ENCODE results near the gene SMCO2. TPM values are rescaled to one million over a fixed set of nuclear protein-coding genes. Genes with fewer than 3 reads are reported as not detected.

SMCO2 gene
- total and polyA plus RNA-seq, 9 of the 15 experiments (the other 6 are each of a cell fraction or from before 2014, with no cell fraction given) = not detected

GRCh38 chr12:27523305-27523641 lies 76.7 kb downstream of the SMCO2 start:
- peaks cover 10 to 20% of the 10 kb centered on the region in 2 experiments; a peak in 4 of 5 replicates for H3K27me3 ChIP-seq (ENCODE audit: control insufficient read depth in 2 of 2, insufficient read depth in 2 of 2, low read length in 2 of 2)
- peak overlapping the region; percentile 60 to 90; a peak in 3 of 4 replicates for H3K9ac ChIP-seq (ENCODE audit: insufficient read depth in 1 of 2, low read depth in 2 of 2, low read length in 2 of 2)
- peak overlapping the region; percentile 87 for H3K4me2 ChIP-seq (ENCODE audit: insufficient read depth, low read length)
- H3K36me3 ChIP-seq (ENCODE audit: control insufficient read depth, insufficient read depth, low read length) = no peaks in the 10 kb centered on the region
- POLR2A ChIA-PET = interaction anchor here (0.7 to 1.4 kb wide), 3 partner anchors 8 to 110 kb away, joined by 3 read pairs; no protein-coding TSS in a partner anchor
- H3K9me1 ChIP-seq (ENCODE audit: control insufficient read depth, insufficient read depth, low read length) = no peaks in the 10 kb centered on the region
- no peaks in the 10 kb centered on the region for H3K79me2 ChIP-seq (ENCODE audit: control insufficient read depth, insufficient read depth, low read length)
- TF ChIP-seq LCOR (CRISPR knock-in tag; IDR thresholded peaks at IDR 0.05) (peak; percentile 40; the same call in 1 of the 2 replicates), TCF7 (IDR thresholded peaks at IDR 0.05; ENCODE audit: borderline replicate concordance) (no peak), ID3 (CRISPR knock-in tag; IDR thresholded peaks at IDR 0.05) (no peak), ID3 (tag; IDR thresholded peaks at IDR 0.05) (0 out of 2 replicates have a peak, but pooled peaks have one; percentile 29), L3MBTL2 (IDR thresholded peaks at IDR 0.05) (peak; percentile 71; the same call in 1 of the 2 replicates), ZNF175 (CRISPR knock-in tag; IDR thresholded peaks at IDR 0.05; ENCODE audit: low read depth) (no peak), DEAF1 (CRISPR knock-in tag; IDR thresholded peaks at IDR 0.05) (no peak), E2F6 (IDR thresholded peaks at IDR 0.05; ENCODE audit: borderline replicate concordance in 1 of 2, extremely low read depth in 1 of 2, insufficient read depth in 1 of 2, insufficient read length in 1 of 2, low read depth in 1 of 2, low read length in 1 of 2, poor library complexity in 1 of 2, severe bottlenecking in 1 of 2) (peak in 1 of 2 experiments; percentile 7), HDAC3 (IDR thresholded peaks at IDR 0.05; ENCODE audit: borderline replicate concordance, partially characterized antibody) (no peak), NFXL1 (CRISPR knock-in tag; IDR thresholded peaks at IDR 0.05) (no peak)
- peak overlapping the region; percentile 31; the same call in 1 of the 3 replicates for H3K27ac ChIP-seq (ENCODE audit: extremely low read depth, low read depth, low read length)
- BruUV-seq (replicated peaks) = TSS peak; percentile 95
- CTCF ChIA-PET (ENCODE audit: low intra/inter-chr PET ratio) = no interaction called here
- in situ Hi-C loops (cut with MboI) = no loop called here
- no peaks in the 10 kb centered on the region for H4K20me1 ChIP-seq (replicated peaks; ENCODE audit: control insufficient read depth, insufficient read depth, low read length)
- no peaks in the 10 kb centered on the region for H3K9me3 ChIP-seq (replicated peaks; ENCODE audit: control insufficient read depth, insufficient read depth, low read depth, low read length)
- FAIRE-seq = no peak
- H3K4me3 ChIP-seq = peak overlapping the region; percentile 65
- peak in 2 of 4 experiments; percentile 7 to 8 for DNase-seq (ENCODE audit: extremely low read depth in 1 of 4, low spot score in 3 of 4)
- ATAC-seq = no peak
- H2AFZ ChIP-seq (ENCODE audit: low read depth, low read length) = peak overlapping the region; percentile 94
- intact Hi-C loops (cut with micrococcal nuclease) = no loop called here
- H3K4me1 ChIP-seq (replicated peaks in 1 of 2; ENCODE audit: control insufficient read depth in 2 of 2, insufficient read depth in 2 of 2, low read length in 2 of 2) = peaks cover 9 to 14% of the 10 kb centered on the region in 2 experiments
- WGBS (ENCODE audit: insufficient coverage, low coverage, missing lambda C conversion rate) = 5% methylated on average over 6 of the region's 6 CpGs

Measured in K562 (cell line).